ENCODE results near the gene ENHO.

DNA sequence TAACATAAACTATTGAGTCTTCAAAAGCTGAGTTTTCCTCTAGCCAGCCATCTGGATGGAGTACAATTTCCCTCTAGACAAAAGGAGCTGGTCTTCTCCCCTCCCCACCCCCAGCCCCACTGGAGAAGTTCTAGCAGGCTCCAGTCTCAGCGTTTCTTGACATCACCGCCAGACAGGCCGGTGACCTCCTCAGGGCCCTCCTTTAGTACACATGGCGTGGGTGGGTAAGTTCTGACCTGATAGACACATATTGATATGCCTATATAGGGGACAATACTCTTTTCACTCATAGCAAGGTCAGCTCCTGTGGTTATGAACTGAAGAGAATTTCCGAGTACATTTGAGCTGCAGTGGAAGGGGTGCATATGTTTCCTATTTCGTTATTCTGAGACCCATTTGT lies 37.0 kb downstream of the ENHO start:
- TF ChIP-seq, protein P1, sequence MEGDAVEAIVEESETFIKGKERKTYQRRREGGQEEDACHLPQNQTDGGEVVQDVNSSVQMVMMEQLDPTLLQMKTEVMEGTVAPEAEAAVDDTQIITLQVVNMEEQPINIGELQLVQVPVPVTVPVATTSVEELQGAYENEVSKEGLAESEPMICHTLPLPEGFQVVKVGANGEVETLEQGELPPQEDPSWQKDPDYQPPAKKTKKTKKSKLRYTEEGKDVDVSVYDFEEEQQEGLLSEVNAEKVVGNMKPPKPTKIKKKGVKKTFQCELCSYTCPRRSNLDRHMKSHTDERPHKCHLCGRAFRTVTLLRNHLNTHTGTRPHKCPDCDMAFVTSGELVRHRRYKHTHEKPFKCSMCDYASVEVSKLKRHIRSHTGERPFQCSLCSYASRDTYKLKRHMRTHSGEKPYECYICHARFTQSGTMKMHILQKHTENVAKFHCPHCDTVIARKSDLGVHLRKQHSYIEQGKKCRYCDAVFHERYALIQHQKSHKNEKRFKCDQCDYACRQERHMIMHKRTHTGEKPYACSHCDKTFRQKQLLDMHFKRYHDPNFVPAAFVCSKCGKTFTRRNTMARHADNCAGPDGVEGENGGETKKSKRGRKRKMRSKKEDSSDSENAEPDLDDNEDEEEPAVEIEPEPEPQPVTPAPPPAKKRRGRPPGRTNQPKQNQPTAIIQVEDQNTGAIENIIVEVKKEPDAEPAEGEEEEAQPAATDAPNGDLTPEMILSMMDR (IDR thresholded peaks at IDR 0.05; ENCODE audit: poor library complexity) = no peak
- TF ChIP-seq EZH2phosphoT487 (IDR thresholded peaks at IDR 0.05; ENCODE audit: low read depth, severe bottlenecking, unreplicated experiment) = no peak
